ENCODE results near the gene CD2.

DNA sequence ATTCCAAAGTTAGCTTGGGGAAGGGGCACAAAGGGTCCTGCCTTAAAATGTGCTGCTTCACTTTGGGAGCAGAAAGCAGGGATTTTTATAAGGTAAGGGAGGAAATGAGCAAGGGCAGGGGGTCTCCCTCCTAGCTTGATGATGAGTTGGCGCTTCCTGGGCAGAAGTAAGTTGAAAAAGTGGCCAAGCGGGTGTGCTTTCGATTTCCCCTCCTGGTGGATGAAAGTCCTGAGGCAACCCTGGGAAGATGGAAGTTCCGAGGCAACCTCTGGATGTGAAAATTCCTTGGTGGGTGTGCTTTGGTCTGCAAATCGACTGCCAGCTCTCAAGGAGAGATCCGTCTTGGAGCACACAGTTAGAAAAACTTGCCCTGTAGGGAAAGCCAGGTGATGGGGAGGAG is 41.7 kb upstream of the CD2 start:
- TF ChIP-seq POLR2A (IDR thresholded peaks at IDR 0.05; ENCODE audit: low read depth, low read length) (no peak), TAF1 (IDR thresholded peaks at IDR 0.05; ENCODE audit: borderline replicate concordance, low read depth, low read length) (no peak)
